Measurements from ENCODE around the gene LUZP1.

Gene LUZP1

DNA sequence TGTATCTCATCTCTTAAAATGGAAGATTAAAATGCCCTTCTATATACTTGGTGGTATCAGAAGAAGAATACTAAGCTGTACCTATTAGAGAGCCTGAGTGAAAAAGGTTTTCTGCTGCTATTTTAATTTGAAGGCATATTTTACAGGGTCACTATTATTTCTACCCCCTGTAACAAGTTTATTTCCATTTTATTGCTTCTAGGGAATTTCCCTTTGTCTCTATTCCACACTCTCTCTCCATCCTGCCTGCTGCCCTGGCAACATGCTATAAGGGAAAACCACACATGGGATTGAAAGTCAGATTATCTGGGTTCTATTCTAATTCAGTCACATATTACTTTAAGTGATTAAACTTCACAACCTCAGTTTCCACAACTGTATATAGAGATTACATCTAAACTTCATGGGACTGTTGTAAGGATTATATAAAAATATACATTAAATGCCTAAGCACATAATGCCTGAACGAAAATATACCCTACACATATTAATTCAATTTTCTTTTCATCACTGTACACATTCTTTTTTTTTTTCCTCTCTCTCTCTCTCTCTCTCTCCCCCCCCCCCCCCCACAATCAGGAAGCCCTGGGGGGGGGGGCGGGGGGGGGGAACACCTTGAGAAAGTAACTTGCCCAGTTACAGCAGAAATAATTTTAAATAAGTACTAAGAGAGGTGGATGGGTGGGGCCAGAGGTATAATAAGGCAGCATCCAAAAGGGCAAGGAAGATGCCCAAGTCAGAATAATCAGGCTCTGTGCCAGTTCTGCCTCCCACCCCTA is 51.5 kb downstream of the LUZP1 start:
- peak; percentile 53 for DNase-seq (ENCODE audit: low read depth, low spot score)

DNA sequence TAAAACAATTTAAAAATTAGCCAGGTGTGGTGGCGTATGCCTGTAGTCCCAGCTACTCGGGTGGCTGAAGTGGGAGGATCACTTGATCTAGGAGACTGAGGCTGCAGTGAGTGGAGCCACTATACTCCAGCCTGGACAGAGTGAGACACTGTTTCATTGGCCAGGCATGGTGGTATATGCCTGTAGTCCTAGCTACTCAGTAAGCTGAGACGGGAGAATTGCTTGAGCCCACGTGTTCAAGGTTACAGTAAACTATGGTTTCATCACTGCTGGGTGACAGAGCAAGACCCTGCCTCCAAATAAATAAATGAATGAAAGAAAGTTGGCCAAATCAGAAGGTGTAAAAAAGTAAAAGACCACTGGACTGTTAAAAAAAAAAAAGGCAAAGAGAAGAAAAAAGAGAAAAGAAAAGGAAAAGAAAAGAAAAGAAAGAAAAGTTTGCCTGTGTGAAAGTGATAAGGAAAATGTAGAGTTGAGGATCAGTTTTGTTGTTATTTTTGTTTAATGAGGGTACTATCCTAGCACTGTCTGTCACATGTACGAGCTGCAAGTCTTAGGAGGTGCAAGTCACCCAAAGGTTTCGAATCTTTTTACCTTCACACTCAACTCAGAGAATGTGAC is 52.3 kb downstream of the LUZP1 start:
- no peak for DNase-seq (ENCODE audit: low read depth, low spot score)

DNA sequence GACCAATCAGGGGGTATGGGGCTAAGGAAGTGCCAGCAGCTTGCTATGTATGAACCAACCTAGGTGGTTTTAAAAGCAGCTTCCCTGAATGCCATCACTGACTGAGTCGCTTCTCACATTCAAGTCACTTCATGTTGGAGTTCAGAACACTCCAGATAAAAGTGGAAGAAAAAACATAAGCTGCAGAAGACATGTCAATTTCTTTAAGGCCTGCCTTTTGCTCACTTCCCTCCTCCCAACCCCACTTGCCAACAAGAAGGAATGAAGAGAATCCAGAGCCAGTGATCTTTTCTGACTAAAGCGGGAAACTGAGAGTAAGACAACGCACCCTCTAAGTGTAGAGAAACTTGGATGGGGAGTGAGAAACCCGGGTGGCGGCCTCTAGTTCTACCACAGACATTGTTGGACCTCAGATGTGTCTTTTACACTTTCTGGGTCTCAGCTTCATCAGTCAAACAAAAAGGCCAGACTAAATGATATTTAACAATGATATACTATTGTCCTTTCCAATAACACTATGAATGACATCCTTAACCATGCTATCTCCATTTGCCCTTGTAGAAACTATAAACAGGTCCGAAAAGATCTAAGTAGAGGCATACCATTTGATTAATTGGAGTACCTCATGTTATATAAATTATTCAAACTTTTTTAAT is 54.1 kb downstream of the LUZP1 start:
- peak; percentile 34 for DNase-seq (ENCODE audit: low read depth, low spot score)

DNA sequence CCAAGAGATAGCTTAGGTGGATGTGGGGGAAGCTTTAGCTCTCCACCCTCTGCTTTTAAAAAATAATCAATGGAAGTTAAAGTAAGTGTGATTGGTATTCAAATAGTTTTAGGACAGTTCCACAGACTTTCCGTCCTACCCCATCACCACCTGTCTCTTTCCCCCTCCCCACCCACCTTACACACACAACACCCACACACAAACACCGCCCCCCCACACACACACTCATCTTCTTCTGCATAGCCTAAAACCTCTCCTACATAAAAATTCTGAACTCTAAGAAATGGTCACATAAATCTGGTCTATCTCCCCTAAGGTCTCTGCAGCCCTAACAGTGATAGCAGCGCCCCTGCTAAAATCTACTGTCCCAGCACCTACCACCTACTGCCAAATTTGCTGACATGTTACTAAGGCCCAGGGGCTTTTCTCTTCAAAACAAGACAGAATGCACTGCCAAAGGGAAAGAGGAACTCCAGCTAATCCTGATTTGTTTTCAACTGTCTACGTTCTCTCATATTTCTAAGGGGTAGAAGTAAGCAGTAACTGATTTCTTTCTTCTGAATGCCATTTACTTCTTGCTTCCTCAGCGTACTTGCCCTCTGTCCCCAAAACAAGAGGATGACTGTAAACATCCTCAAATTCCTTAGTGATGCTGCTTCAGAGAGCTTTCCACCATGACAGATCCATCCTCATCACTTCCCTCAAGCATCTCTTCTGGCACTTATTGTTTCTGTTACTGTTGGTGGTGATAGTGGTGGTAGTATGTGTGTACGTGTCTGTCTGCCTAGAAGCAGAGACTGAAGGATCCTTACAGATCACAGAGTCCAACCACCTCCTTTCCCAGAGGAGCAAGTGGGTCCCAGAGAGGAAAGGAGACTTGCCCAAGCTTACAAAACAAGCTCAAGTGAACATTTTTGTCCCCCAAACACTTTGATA is 56.8 kb downstream of the LUZP1 start:
- no peak for DNase-seq (ENCODE audit: low read depth, low spot score)

DNA sequence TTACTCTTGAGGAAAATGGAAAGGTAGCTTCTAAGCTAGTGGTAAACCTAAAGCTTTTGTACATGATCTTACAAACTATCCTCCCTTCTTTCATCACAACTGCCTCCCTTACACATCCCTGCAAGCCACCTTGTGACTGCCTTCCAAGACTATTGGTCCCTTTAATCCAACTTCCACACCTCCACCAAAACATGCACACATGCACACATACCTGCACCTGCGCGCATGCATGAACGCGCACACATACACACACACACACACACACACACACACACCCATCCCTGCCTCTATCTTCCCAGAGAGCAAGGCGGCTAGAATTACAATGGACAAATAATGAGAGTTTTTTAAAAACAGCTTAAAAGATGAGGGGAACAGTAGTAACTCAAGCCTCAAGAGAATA is 58.3 kb downstream of the LUZP1 start:
- DNase-seq (ENCODE audit: low read depth, low spot score): no peak

DNA sequence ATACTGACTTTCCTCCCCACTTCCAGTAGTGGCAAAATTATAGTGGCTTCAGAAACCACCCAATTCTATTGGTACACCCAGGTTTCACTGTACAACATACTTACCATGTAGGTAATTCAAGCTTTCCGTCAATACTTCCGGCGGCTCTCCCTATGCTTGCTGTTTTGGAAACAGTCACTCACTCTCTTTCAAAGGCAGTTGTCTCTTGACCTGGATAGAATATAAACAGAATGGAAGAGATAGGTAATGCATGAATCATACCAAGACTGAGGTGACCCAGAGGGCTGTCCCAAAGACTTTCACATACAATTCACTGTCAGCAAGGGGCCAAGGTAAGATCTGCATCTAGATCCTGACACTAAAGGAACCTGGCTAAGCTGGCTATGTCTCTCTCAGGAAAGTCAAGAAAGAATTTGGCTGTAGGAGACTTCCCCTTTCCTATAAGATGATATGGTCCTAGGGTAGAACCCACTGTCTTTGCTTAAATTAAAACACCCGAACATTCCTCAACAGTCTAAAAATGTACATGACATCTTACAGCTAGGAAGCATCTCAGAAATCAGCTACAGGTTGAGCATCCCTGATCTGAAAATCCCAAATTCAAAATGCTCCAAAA is 59.6 kb downstream of the LUZP1 start:
- DNase-seq (ENCODE audit: low read depth, low spot score): no peak

DNA sequence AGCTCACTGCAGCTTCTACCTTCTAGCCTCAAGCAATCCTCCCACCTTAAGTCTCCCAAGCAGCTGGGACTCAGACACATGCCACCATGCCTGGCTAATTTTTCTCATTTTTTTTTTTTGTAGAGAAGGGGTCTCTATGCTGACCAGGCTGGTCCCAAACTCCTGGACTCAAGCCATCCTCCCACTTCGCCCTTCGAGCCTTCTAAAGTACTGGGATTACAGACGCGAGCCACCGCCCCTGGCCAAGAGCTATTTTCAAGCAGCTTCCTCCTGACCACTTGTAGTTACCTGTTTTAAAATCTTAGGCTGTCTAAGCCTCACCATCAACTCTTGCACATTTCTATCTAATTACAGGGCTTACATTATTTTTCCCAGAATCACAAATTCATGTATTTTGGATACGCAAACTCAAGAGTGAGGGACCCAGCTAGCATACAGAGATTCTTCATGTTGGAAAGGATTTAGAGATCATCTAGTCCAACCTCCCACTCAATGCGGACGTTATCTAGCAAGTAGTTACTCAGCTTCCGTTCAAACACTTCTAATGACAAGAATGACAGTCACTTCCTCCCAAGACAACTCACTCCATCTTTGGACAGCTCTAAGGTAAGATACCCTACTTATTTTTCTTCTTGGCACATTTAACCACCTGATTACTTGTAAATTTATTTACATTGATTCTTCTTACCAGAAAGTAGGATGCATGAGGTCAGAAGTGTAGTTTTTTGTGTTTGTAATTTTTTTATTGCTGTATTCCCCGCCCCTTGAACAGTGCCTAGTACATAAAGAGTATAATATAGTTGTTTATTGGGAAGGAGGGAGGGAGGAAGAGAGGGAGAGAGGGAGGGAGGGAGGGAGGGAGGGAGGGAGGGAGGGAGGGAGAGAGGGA is 65.4 kb downstream of the LUZP1 start:
- DNase-seq (ENCODE audit: low read depth, low spot score): no peak

DNA sequence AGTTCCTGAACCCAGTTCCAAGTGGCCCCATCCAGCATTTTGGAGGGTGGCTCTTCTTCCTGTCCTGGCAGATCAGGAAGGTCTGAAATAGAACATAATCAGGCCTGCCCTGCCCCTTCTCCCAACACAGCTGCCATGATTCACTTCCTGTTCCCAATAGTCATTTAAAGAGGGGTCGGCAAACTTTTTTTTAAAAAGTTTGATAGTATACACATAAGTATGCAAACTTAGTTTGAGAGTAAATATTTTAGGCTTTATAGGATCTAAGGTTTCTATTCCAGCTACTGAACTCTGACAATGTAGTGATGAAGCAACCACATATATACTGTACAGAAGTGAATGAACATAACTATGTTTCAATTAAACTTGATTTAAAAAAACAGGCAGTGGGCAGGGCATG is 66.4 kb downstream of the LUZP1 start:
- no peak for DNase-seq (ENCODE audit: low read depth, low spot score)

DNA sequence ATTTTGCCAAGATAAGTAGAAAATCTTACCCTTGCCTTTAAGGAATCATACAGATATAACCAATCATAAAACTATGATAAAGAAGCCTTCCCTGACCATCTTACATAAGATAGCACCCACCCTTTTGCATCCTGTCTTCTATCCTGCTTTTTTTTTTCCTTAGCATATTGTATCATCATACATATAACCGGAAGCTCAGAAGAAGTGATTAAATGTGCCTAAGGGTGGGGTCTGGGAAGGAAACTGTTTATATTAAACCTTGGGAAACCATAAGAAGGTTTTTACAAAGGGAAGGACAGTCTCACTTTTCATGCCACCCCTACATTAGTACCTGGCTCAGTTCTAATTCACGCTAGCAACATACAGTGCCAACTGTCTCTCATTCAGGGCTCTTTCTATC is 66.8 kb downstream of the LUZP1 start:
- DNase-seq (ENCODE audit: low read depth, low spot score): no peak

DNA sequence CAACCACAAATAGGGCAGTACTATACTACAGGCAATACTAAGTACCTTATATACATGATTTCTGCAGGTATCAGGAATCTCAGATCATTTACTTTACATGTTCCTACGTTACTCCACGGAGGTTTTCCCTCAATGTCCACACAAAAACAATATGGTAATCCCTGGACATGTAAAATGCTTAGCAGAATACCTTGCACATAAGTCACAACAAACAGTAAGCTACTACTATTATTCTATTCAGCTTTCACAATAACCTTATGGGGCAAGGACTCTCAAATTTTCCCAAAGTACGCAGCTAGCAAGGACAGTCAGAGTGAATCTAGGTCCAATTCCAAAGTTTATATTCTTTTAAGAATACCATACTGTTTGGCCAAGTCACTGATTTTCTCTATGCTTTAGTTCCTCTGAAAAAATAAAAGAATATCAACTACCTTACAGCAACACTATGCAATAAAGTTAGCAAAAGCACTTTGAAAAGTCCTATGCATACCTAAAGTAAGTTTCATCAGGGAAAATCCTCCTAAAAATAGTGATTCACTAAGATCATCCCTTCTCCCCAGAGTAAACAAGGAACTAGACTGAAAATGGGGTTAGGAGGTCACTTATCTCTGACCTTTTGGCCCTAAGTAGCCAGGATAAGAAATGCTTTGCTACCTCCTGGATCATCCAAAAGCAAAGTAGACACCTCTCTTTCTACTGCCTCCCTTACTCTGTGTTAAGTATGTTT is 67.4 kb downstream of the LUZP1 start:
- no peak for DNase-seq (ENCODE audit: low read depth, low spot score)

DNA sequence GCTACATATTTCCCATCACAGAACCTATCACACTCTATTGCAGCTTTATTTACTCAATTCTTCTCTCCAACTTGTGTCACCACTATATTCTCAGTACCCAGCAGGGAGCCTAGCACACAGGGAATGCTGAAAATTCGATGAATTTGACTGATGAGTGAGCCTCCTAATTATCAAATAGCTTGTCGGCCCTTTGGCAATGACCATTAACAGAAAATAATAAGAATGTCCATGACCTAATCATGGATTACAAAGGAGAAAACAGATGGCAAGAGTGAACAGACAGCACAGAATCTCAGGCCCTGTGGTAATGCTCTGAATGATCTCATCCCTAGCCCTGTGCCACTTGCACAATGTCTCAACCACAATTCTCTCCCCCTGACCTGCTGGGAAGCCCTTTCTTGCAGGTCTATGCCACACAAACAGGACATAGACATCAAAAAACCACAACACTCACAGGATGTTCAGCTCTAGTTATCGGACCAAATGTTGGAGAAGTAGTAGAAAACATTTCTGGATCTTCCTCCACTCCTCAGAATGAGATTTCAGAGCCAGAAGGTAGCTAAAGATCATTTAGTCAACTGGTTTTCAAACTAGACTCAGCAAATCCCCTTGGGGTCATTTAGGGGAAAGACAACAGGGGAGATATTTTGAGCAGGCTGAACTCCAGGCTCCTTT is 68.4 kb downstream of the LUZP1 start:
- peak; percentile 88 for DNase-seq (ENCODE audit: low read depth, low spot score)

DNA sequence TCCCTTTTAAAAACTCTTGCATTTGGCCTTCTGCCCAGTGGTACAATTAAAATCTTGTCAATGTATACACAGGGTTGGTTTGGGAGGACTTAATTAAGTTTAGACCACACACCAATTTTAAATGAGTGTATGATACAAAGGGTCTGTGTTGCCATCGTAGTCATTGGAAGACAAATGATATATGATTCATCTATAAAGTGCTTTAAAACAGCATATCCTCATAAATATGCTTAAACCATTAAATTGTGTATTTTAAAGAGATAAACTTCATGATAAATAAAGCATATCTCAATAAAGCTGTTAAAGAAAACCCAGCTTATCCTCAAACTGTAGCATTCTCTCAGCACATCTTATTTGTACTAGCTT is 69.5 kb downstream of the LUZP1 start:
- DNase-seq (ENCODE audit: low read depth, low spot score): no peak

DNA sequence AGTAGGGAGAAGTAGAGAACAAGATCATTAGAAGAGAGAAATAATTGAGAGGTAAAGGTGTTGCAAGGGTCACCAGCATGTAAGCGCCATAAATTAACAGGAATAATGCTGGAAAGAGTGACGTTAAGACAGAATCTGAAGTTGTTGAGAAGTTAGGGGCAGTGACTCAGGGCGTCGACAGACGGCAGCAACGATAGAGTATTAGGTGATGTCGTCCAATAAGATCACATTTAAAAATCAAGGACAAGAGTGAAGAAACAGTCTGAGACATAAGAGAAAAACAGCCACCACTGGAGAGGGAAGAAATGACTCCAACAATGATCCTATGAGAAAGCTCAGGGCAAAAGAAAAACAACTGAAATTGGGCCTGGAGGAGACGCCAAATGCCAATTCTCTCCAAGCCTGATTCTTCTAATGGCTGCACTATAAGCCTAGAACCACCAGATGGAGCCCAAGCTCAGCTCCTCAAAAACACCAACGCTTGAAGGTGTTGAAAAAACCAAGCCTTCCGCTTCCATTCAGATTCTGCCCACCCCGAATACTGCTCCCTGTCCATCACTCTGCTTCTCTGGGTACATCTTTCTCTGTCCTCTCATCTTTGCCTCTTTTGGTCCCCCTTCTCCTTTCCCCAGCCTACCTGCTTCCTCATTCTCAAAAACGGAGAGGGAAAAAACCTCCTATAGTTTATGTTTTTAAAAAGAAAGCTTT is 70.0 kb downstream of the LUZP1 start:
- peak; percentile 88 for DNase-seq (ENCODE audit: low read depth, low spot score)

DNA sequence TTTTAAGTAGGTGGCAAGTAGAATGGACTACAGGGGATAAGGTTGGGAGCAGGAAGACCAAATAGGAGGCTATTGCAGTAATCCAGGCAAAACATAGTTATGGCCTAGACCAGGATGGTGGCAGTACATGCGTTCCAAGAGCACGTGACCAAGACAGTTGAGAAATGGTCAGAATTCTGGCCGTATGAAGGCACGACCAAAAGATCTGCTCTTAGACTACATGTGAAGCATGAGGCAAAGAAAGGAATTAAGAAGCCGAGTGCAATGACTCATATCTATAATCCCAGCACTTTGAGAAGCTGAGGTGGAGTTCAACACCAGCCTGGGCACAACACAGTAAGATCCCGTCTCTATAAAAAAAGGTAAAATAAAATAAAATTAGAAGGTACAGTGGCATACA is 71.3 kb downstream of the LUZP1 start:
- DNase-seq (ENCODE audit: low read depth, low spot score): no peak

DNA sequence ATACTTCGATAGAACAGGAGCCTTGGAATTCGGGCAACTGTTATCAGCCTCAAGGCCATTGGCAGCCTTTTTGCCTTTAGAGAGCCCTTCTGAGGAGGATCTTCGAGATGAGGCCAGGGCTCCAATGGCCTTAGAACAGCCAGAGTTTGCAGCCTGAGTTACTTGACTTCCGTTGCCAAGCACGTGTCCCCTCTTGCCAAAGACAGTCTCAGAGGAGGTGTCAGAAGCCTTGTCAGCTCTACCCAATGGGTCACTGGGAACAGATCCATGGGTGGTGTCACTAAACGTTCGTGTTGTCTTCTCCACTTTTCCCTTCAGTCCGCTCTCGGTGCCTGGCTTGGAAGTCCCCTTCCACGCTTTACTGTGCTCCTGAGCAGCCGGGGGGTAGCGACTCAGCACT is 76.2 kb downstream of the LUZP1 start:
- DNase-seq (ENCODE audit: low read depth, low spot score): no peak

DNA sequence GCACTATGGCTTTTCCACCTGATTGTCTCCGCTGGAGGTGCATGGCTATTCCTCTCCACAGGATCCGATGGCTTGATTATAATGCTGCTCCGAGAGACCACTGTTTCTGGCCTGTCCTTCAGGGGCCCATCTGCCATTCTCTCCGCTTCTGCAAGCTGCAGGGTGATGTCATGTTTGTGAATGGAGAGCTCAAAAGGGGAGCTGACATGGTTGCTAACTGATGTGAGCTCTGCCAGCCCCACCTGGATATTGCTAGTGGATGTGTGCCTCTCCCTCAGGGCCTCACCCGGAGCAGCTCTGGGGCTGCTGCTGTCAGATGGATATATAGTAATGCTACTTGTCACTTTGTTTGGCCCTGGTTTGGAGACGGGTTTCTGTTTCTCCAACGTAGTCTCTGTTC is 77.1 kb downstream of the LUZP1 start:
- DNase-seq (ENCODE audit: low read depth, low spot score): no peak

DNA sequence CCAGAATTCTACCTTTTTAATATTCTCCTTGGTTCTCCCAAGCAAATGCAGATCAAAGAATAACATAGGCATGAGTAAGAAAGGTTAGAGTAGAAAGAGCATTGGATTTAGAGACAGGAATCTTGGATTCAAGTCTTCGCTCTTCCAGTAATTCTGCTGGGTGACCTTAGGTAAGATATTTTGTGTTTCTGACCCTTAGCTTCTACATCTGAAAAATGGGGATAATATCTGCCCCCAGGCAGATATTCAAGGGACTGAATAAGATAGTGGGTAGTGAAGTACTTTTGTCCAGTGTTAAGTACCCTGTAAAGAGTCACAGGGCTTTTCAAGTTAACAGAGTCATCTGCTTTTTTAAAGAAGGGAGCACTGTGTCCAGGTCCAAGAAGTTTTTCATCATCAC is 78.6 kb downstream of the LUZP1 start:
- no peak for DNase-seq (ENCODE audit: low read depth, low spot score)

DNA sequence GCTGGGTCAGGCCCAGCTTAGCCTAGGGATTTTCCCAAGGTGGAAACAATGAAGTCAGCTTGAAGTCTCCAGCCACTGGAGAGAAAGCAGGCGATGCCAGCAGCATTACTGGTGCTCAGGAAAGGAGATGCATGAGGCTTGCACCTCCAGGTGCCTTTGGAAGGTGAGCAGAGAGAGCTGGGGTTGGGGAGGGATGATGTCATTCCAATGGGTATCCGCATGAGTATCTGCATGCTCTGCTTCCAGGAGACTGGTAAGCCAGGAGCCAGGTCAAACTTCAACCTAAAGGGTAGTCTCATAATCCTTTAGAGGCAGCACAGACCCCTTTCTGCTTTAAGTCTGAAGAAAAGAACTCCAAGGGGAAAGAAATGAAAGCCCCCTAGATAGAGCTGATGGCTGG is 80.6 kb downstream of the LUZP1 start:
- DNase-seq (ENCODE audit: low read depth, low spot score): no peak

DNA sequence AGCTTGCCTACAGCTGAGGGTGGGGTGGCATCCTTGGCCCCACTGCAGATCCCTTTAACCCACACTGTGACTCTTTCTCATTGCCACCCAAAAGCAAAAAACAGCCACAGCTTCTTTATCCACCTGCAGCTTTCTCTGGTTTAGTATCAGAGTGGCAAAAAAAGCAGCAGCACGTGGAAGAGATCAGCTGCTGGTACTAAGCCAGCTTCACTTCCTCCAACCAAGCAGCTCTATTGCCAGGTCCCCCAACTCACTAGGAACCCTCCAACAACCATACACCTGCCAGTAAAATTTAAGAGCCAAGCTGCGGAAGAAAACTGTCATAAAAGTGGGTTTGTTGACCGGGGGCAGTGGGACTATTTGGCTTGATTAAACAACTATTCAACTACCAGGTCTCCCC is 83.0 kb downstream of the LUZP1 start:
- no peak for DNase-seq (ENCODE audit: low read depth, low spot score)
